Epithelial cell of esophagus (primary cell): ENCODE results near the gene SIT1.
A peak's percentile ranks its signal among the peaks of the same experiment; 100 is the strongest.

Source experiments
- DNase-seq: peaks from one replicate; pipeline ENCODE4 v3.0.0; 2010; ENCODE audit warnings: low read depth
- H3K4me3 ChIP-seq: 2 replicates; pipeline ENCODE4 v1.5.1; 2011; ENCODE audit warnings: mild to moderate bottlenecking, low read length, control low read depth
- TF ChIP-seq, protein P1 (sequence below): IDR thresholded peaks from 2 replicates; pipeline ENCODE4 v1.5.1; 2011; ENCODE audit warnings: low read depth, mild to moderate bottlenecking, low read length, control low read depth, inconsistent platforms; ENCODE audit not compliant: insufficient read depth; ENCODE audit errors: missing control alignments

Gene SIT1

DNA sequence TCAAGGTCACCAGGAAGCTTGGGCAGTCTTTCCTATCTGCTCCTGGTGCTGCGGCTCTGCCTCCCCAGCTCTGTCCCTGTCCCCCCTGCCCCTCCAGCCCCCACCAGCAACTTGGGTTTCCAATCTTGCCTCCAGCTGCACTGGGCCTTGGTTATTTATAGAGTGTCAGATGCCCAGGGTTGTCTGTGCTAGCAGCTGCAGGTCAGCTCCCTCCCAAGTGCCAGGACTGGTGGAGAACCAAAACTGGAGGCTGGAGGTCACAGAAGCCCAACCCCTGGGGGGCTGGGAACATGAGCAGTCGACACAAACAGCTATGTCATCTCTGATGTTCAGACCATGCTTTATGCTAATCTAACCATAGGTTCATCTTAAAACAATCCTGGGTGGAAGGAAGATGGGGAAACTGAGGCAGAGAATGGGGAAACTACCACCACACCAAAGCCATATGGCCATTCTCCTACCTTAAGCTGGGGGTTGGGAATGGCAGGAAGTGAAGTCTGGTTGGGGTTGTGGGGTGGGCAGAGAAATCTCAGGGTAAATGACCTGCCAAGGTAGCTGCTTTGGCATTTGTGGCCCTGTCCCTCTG is 37.3 kb upstream of the SIT1 start:
- TF ChIP-seq, protein P1, sequence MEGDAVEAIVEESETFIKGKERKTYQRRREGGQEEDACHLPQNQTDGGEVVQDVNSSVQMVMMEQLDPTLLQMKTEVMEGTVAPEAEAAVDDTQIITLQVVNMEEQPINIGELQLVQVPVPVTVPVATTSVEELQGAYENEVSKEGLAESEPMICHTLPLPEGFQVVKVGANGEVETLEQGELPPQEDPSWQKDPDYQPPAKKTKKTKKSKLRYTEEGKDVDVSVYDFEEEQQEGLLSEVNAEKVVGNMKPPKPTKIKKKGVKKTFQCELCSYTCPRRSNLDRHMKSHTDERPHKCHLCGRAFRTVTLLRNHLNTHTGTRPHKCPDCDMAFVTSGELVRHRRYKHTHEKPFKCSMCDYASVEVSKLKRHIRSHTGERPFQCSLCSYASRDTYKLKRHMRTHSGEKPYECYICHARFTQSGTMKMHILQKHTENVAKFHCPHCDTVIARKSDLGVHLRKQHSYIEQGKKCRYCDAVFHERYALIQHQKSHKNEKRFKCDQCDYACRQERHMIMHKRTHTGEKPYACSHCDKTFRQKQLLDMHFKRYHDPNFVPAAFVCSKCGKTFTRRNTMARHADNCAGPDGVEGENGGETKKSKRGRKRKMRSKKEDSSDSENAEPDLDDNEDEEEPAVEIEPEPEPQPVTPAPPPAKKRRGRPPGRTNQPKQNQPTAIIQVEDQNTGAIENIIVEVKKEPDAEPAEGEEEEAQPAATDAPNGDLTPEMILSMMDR = no peak
- H3K4me3 ChIP-seq = peak overlapping the region; percentile 6
- no peak for DNase-seq

DNA sequence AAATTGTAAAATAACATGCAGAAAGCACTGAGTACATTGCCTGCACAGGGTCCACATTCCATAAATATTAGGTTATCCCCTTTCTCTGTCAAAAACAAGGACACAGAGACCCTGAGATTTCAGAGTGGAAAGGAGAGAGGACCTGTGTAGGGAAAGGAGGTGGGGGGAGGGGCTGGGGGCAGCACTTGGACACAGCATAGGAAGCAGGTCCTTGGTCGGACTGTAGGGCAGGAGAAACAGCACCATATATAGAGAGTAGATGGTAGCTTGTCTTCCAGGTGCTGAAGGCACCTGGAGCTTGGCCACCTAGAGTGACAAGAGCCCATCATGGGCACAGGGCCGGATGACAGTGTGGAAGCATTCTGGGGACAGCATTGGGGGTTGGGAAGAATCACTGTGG is 36.6 kb upstream of the SIT1 start:
- H3K4me3 ChIP-seq = no peak overlapping the region
- TF ChIP-seq, protein P1 = no peak
- no peak for DNase-seq

DNA sequence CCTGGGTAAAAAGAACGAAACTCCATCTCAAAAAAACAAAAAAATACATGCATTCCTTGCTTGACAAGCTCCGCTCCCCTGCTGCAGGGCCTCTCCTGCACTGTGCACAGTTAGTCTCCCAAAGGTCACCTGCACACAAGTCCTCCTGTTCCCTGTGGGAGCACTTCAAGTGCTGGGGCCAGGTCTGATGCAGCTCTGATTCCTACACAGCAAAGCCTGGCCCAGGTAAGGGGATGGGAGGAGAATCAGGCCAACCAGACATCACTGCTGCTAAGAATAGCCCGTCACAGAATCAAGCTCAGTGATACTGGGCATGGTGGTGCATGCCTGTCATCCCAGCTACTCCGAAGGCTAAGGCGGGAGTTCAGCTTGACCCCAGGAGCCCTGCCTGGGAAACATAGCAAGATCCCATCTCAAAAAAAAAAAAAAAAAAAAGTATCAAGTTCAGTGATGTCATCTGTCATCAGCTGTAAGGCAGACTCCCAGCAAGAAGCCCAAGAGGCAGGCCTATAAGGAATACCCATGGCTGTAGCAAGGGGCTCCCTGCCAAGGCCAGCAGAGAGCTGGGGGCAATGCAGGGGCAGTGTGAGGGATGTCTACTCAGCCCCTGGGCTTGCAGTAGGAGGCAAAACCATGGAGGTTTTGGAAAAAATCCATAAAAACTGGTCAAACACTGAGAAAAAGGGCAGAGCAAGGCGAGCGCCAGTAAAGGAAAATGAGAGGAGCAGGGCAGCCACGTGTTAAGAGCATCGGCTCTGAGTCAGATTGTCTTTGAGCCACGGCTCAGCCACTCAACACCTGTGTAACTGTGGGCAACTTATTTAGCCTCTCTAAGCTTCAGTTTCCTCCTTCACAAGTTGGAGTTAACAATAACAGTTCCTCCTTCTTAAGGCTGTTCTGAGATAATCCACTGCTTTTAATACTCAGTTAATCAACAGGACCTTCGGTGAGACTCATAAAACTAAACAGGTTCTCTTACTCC is 35.8 kb upstream of the SIT1 start:
- DNase-seq = no peak
- TF ChIP-seq, protein P1 = no peak
- no peak overlapping the region for H3K4me3 ChIP-seq

GRCh38 chr9:35685506-35685905 is 34.8 kb upstream of the SIT1 start:
- no peak for DNase-seq
- H3K4me3 ChIP-seq = no peak overlapping the region
- TF ChIP-seq, protein P1 = no peak

DNA sequence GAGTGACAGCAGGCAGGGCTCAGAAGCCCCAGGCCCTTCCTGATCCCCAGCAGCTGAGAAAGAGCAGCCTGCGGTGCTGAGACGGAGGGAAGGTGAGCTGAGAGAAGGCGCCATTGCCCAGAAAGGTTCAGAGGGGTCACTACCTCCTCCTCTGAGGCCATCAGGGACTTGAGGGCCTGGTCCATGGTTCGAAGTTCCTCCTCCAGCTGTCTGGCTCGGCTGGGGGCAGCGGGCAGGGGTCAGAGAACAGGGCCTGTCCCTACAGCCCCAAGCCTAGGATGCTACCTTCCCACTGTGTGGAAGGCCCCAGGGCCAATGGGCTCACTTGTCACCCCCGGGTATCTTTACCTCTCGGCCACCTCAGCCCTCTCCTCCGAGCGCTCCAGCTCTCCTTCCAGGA is 34.2 kb upstream of the SIT1 start:
- TF ChIP-seq, protein P1 = no peak
- DNase-seq = no peak
- H3K4me3 ChIP-seq = no peak overlapping the region

DNA sequence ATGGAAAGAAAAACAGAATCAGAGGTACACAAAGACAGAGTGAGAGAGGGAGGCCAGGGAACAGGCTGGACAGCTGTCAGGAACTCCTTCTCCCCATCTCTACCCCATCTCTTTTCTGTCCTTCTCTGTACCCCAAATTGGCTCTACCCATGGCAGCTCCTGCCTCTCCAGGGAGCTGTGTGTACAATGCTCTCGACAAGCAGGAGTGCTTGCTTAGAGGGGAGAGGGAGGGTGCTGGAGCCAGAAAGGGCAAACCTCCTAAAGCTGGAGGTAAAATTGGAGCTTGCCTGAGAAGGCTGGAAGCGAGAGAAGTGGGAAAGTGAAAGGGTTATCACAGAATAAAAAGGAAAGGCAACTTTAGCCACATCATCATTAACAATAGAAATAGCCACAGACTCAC is 32.6 kb upstream of the SIT1 start:
- H3K4me3 ChIP-seq = no peak overlapping the region
- no peak for DNase-seq
- TF ChIP-seq, protein P1 = no peak
